Inflammatory macrophage treated with lipopolysaccharide for 1 hour (primary cell): ENCODE data around the gene GRIN3B.
A peak's percentile ranks its signal among the peaks of the same experiment; 100 is the strongest.

Experiments
- DNase-seq, 2 donors: peaks; one replicate each; pipeline ENCODE4 v3.0.0-alpha.2; 2020 to 2022

GRIN3B gene

GRCh38 chr19:1008268-1009040 is 8.2 kb downstream of the GRIN3B start:
- DNase-seq: no peak

DNA sequence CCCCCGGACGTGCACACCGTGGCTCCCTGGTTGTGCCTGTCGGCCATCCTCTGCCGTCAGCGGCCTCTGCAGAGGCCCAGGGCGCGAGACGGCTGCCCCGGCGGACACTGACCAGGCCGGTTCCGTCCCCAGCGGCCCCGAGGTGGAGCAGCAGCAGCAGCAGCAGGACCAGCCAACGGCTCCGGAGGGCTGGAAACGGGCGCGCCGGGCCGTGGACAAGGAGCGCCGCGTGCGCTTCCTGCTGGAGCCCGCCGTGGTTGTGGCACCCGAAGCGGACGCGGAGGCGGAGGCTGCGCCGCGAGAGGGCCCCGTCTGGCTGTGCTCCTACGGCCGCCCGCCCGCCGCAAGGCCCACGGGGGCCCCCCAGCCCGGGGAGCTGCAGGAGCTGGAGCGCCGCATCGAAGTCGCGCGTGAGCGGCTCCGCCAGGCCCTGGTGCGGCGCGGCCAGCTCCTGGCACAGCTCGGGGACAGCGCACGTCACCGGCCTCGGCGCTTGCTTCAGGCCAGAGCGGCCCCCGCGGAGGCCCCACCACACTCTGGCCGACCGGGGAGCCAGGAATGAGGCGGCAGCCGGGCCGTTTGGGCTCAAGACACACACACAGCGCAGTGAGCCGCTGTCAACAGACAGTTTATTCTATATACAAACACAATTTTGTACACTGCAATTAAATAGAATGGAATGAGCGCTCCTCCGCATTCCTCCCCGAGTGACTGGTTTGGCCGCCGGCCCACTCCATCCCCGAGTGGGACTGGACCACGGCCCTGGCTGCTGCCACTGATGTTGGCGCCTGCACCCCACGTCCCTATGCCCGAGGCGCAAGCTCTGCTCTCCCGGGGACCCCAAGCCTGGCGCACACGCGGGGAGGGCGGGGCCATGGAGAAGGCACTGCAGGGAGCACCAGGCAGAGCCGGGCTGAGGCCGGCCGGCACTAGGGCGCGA is 9.1 kb downstream of the GRIN3B start:
- DNase-seq: no peak

DNA sequence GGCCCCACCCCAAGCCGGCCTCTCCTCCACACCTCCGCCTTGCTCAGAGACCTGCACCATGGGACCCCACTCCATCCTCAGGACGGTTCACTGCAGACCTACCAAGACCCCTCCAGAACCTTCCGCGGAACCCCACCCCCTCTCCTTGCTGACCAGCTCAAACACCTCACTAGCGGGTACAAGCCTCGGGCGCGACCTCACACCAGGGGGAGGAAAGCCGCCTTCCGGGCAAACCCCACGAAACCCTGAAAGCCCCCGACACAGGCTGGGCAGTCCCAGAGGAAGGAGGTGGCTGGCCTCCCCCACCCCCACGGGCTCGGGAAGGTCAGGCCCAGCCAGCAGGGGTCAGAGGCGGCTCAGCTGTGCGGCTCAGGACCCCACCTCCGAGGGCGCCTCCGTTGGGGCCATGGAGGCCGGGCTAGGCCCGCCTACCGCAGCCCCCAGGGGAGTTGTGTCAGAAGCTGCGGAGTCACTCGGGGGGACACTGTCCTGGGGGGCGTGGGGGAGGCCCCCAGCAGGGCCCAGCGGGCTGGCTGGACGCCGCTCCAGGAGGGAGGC is 9.8 kb downstream of the GRIN3B start:
- DNase-seq: no peak

DNA sequence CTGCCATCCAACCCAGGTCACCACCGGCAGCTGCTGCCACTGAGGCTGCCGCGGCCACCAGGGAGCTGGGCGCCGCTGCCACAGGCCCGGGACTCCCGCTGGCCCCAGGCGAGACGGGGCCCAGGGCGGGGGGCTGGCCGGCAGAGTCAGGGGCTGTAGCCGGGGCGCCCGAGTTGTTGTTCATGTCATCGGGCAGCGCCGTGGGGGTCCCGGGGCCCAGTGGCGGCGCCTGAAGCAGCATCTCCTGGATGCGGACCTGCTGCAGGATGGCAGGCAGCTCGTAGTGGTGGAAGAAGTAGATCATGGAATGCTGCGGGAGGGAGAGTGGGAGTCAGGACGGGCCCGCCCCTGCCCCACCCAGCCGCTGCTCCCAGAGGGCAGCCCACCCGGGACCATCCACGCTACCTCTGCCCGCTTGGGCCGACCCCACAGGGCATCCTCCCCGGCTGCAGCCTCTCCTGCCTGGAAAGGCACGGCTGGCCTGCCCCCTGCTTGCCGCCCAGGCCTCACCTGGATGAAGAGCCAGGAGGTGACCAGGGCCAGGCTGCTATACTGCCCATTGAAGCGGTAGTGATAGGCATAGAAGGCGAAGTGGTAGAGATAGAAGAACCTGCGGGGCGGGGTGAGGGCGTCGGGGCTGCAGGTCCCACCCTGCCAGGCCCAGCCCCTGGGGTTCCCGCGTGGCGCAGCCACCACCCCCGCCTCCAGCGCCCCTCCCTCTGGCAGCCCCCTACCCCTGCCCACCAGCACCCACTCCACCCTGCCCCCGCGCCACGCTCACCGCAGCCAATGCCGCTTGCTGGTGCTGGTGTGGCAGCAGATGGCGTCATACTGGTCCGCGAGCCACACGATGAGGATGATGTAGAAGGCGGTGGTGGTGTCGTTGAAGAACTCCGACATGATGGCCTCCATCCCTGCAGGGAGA is 10.6 kb downstream of the GRIN3B start:
- DNase-seq: no peak

DNA sequence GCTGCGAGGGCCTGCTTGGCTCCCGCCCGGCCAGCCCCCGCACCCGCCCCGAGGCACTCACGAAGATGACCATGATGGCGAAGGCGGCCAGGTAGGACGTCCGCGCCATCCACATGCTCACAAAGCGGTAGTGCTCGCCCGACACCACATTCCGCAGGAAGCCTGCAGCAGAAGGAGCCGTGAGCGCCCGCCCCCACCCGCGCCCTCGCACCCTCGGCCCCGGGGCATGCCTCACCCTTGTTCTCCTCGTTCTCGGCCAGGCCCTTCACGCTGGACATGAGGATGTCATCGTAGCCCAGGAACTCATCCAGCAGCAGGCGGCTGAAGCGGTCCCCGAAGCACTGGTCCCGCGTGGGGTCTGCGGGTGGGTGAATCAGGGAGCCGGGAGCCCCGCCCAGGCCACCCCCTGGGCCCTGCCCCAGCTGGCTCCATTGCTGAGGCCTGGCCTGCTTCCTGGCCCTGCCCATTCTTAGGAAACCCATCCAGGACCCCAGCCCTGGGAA is 11.7 kb downstream of the GRIN3B start:
- no peak for DNase-seq

DNA sequence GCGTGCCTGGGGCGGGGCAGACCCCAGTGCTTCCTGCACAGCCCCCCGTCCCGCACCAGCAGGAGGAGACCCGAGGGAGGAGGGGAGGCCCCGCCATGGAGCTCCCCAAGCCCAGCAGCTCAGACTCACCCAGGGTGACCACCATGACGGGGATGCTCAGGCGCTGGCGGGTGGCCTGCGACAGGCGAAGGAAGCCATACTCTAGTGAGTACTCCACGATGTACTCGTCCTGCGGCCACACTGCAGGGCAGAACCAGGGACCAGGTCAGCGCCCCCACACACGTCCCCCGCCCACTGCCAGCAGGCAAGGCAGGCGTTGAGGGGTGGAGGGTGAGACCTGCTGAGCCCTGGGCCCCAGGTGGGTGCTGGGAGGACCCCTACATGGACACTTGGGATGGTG is 12.1 kb downstream of the GRIN3B start:
- DNase-seq: no peak

- DNase-seq: no peak
These were observed 13.0 kb downstream of the GRIN3B start for GRCh38 chr19:1013218-1013617.

DNA sequence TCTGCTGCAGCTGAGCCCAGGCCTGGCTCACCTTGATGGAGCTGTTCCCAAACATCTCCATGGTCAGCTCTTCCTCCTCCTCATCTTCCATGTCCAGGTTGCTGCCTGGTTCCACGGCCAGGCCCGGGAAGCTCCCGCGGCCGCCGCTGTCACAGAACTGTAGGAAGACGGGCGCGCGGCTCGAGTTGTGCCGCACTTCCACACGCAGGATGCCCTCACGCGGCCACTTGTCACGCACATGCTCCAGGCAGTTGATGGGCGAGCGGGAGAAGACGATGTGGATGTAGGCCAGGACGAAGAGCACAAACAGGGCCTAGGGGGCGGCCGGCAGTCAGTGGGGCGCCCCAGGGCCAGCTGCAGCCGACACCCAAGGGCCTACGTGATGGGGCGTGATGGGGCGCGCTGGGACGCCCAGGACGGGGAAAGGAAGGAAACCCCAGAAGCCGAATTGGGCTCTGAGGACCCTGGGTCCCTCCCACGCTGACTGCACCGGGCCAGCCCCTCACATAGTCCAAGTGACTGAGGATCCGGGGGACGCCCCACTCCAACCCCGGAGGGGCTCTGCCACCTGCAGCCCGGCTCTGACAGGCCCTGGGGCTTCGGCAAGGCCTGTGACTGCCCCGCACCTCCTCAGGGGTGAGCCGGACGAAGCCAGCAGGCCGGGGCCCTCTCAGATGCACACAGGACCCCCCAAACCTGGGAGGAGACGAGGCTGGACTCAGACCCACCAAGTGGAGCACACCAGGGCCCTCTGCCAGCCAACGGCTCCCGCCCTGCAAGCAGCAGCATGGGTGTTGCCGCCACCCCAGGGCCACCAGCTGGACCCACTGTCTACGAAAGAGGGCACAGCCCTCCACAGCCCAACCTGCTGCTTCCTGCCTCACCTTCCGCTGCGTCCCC is 14.2 kb downstream of the GRIN3B start:
- no peak for DNase-seq

GRCh38 chr19:1015061-1015781 is 15.0 kb downstream of the GRIN3B start:
- no peak for DNase-seq

- DNase-seq: no peak
These were observed 15.8 kb downstream of the GRIN3B start for GRCh38 chr19:1015782-1016646.

- DNase-seq: no peak
These were observed 16.5 kb downstream of the GRIN3B start for GRCh38 chr19:1016647-1017114.

GRCh38 chr19:1017115-1017905 is 17.1 kb downstream of the GRIN3B start:
- DNase-seq: no peak

DNA sequence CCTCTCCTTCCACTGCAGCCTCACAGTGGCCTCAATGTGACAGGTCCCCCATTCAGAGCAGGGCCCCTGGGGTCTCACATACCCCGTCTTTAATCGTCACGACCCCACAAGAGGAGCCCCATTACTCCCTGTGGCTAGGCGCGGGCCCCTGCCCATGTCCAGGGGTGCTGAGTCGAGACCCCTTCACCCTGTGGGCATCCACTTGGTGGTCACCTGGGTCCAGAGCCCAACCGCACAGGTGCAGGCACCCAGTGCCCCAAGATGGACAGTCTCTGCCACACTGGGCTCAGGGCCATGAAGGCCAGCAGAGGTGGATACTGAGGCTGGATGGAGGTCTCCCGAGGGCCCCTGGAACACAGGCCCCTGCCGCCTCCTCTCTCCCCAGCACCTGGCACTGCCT is 17.7 kb downstream of the GRIN3B start:
- no peak for DNase-seq

- DNase-seq: no peak
These were observed 18.2 kb downstream of the GRIN3B start for GRCh38 chr19:1018393-1018792.

DNA sequence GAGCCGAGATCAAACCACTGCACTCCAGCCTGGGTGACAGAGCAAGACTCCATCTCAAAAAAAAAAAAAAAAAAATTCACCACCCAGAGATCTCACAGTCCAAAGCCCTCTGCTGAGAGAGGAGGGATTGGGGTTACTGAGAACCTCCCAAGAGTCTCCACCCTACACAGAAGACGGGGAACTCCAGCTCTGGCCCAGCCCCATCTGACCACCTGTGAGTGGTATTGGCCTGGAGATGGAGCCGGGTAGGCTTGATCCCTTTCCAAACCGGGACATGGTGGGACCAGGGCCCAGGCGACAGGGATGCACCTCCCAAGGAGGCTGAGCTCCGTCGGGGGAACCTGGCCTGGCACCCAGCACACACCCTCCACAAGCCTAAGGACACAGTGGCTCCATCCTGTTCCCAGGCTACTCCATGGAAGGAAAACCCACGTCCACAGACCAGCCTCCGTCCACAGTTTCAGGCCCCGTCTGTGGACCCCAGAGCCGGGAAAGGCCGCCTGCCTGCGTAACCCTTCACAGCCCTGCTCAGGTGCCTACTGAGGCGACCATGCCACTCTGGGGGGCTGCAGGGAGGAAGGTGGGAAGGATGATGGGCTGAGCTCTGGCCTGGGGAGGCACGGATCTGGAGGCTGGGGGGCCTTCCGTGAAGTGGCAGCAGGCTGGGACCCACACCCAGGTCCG is 18.9 kb downstream of the GRIN3B start:
- no peak for DNase-seq

- no peak for DNase-seq
These were observed 19.4 kb downstream of the GRIN3B start for GRCh38 chr19:1019616-1019961.

DNA sequence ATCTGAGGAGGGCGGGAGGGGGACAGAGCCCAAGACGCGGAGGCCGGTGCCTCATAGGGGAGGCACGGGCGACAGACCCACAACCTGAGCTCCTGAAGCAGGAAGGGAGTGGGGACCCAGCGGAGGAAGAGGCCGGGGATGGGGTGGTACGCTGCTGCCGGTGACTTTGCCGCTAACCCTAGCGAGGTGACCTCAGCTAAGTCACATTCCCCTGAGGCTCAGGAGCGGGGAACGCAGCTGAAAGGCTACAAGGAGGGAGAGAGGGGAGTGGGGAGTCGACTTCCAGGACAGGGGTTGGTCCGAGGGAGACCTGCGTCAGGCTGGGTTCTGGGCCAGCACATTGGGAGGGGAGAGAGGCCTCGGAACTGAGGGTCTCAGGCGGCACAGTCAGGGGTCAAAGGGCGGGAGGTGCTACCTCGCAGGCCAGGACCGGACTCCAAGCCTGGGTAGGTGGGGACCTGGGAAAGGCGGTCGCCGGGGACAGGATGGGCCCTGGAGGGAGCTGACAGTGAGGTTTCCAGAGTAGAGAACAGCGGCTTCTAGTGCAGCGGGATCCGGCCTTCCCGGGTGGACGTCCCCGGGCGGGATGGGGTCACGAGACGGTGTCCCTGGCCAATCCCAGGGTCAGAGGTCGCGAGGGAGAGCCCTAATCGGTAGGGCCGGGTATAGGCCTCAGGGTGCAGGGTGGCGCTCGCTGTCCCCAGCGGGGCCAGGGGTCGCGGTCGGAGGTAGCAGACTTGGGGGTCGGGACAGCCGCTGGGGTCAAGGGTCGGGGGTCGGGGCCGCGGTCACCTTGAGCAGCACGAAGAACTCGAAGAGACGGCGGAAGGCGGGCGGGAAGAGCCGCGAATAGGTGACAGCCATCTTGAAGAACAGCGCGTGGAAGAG is 20.0 kb downstream of the GRIN3B start:
- DNase-seq: peak in 1 of 2 donors; percentile 37
